ENCODE measurements around the gene ZNF708. TPM values are rescaled to one million over a fixed set of nuclear protein-coding genes. Genes with fewer than 3 reads are reported as not detected.
"Not testable (repeated sequence)": the region's sequence is repeated elsewhere in the genome, so short reads cannot be mapped to it uniquely, and the experiment has no call there.

ZNF708 gene
- total RNA-seq (9.9 and 11.7 TPM in 2 replicates), polyA plus RNA-seq (0.92 and 1.4 TPM in 2 replicates)

DNA sequence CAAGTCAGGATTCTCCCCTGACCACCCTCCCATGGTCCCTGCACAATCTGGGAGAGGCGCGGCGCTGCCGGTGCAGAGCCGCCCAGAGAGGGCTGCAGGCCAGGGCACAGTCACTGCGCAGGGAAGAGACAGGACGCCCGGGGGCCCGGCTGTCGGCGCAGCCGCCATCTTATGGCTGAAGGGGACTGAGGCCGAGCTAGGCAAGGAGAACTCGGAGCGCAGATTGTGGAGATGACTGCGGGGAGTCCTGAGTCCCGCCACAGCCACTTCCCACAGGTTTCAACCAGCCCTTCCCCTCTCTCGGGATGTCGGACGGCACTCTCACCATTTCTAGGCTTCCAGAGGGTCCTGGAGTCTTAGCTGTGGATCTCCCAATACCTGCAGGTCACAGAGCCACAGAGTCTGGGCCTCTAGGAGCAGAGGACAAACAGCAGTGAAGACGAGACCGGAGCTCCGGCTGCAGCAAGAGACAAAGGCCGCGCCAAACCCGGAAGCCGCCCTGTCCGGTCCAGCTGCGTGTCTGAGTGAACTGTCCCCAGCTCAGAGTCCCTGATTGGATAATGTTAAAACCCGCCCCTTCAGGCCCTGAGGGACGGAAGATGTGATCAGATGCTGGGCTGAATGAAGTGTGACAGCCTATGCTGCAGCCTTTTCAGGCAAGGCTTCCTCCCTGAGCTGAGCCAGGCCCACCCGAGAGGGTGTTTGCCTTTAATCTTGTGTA is at the start of gene ZNF708:
Gene ZNF708 (minus strand): TSS at position 526 of the 721 bp plus-strand sequence. CDS start 198 bp downstream, at position 328.
- TF ChIP-seq EZH2phosphoT487 (IDR thresholded peaks at IDR 0.05; ENCODE audit: low read depth, severe bottlenecking, unreplicated experiment) (no peak), CTCF (IDR thresholded peaks at IDR 0.05; ENCODE audit: poor library complexity) (no peak), EZH2 (IDR thresholded peaks at IDR 0.05; ENCODE audit: borderline replicate concordance) (no peak)
- Histone ChIP-seq H3K4me3 (peak within 1 kb of the TSS; percentile 74), H3K79me2 (peaks cover 47% of the 10 kb centered on the region), H2AFZ (peak within 1 kb of the TSS; percentile 50), H3K27me3 (no peaks in the 10 kb centered on the region), H3K36me3 (replicated peaks; ENCODE audit: insufficient read depth, low read depth) (no peaks in the 10 kb centered on the region), H3K27ac (peak within 1 kb of the TSS; percentile 98), H3K4me1 (ENCODE audit: insufficient read depth) (peaks cover 5% of the 10 kb centered on the region), H3K9me2 (replicated peaks; ENCODE audit: insufficient read depth) (no peaks in the 10 kb centered on the region), H3K9me3 (ENCODE audit: low read depth) (no peaks in the 10 kb centered on the region), H4K20me1 (ENCODE audit: insufficient read depth, poor library complexity, severe bottlenecking) (no peaks in the 10 kb centered on the region), H3K4me2 (peak within 1 kb of the TSS; percentile 82)
- WGBS (ENCODE audit: low lambda C conversion rate, missing lambda C conversion rate) = 35% methylated on average over 28 of the region's 32 CpGs
- DNase-seq (ENCODE audit: low spot score) = peak; percentile 87

GRCh38 chr19:21362291-21362690 is 33.1 kb upstream of the ZNF708 start:
- Histone ChIP-seq H3K79me2 (peaks cover 50% of the 10 kb centered on the region), H3K9me3 (ENCODE audit: low read depth) (peaks cover 11% of the 10 kb centered on the region), H3K4me1 (ENCODE audit: insufficient read depth) (peaks cover 4% of the 10 kb centered on the region), H3K27ac (no peak overlapping the region), H2AFZ (no peak overlapping the region), H4K20me1 (ENCODE audit: insufficient read depth, poor library complexity, severe bottlenecking) (no peaks in the 10 kb centered on the region), H3K36me3 (replicated peaks; ENCODE audit: insufficient read depth, low read depth) (peaks cover 12% of the 10 kb centered on the region), H3K4me2 (no peak overlapping the region), H3K4me3 (peak overlapping the region; percentile 13), H3K27me3 (no peaks in the 10 kb centered on the region), H3K9me2 (replicated peaks; ENCODE audit: insufficient read depth) (no peaks in the 10 kb centered on the region)
- no peak for TF ChIP-seq EZH2 (IDR thresholded peaks at IDR 0.05; ENCODE audit: borderline replicate concordance)
- 89% methylated on average over 3 of the region's 3 CpGs for WGBS (ENCODE audit: low lambda C conversion rate, missing lambda C conversion rate)
- no peak for DNase-seq (ENCODE audit: low spot score)

GRCh38 chr19:21358768-21359451 is 29.7 kb upstream of the ZNF708 start, which contains the start of gene ZNF738:
Gene ZNF738 (plus strand): TSS chr19:21359000. CDS start chr19:21359141, 141 bp downstream.
- Histone ChIP-seq H3K27me3 (no peaks in the 10 kb centered on the region), H3K4me2 (peak within 1 kb of the TSS; percentile 82), H3K4me1 (ENCODE audit: insufficient read depth) (peaks cover 4% of the 10 kb centered on the region), H3K27ac (peak within 1 kb of the TSS; percentile 93), H3K79me2 (peaks cover 40% of the 10 kb centered on the region), H4K20me1 (ENCODE audit: insufficient read depth, poor library complexity, severe bottlenecking) (no peaks in the 10 kb centered on the region), H3K9me3 (ENCODE audit: low read depth) (peaks cover 11% of the 10 kb centered on the region), H3K36me3 (replicated peaks; ENCODE audit: insufficient read depth, low read depth) (peaks cover 12% of the 10 kb centered on the region), H2AFZ (peak within 1 kb of the TSS; percentile 67), H3K9me2 (replicated peaks; ENCODE audit: insufficient read depth) (no peaks in the 10 kb centered on the region), H3K4me3 (peak within 1 kb of the TSS; percentile 79)
- peak; percentile 96 for DNase-seq (ENCODE audit: low spot score)
- TF ChIP-seq EZH2 (IDR thresholded peaks at IDR 0.05; ENCODE audit: borderline replicate concordance) = no peak
- TF ChIP-seq CTCF (IDR thresholded peaks at IDR 0.05; ENCODE audit: poor library complexity) = no peak
- TF ChIP-seq EZH2phosphoT487 (IDR thresholded peaks at IDR 0.05; ENCODE audit: low read depth, severe bottlenecking, unreplicated experiment) = no peak
- 1% methylated on average over 35 of the region's 36 CpGs for WGBS (ENCODE audit: low lambda C conversion rate, missing lambda C conversion rate)

DNA sequence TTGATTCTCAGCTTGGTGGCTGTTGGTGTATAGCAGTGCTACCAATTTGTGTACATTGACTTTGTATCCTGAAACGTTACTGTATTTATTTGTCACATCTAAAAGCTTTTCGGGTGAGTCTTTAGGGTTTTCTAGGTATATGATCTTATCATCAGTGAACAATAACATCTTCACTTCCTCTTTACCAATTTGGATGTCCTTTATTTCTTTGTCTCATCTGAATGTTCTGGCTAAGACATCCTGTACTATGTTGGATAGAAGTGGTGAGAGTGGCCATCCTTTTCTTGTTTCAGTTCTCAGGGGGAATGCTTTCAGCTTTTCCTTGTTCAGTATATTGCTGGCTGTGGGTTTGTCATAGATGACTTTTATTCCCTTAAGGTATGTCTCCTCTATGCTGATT is 23.6 kb upstream of the ZNF708 start:
- H3K4me2 ChIP-seq = no peak overlapping the region
- no peak for TF ChIP-seq CTCF (IDR thresholded peaks at IDR 0.05; ENCODE audit: poor library complexity)
- H3K4me3 ChIP-seq = no peak overlapping the region
- no peaks in the 10 kb centered on the region for H3K9me2 ChIP-seq (replicated peaks; ENCODE audit: insufficient read depth)
- no peaks in the 10 kb centered on the region for H3K36me3 ChIP-seq (replicated peaks; ENCODE audit: insufficient read depth, low read depth)
- WGBS (ENCODE audit: low lambda C conversion rate, missing lambda C conversion rate) = 59% methylated on average over 2 of the region's 2 CpGs
- no peaks in the 10 kb centered on the region for H3K27me3 ChIP-seq
- no peaks in the 10 kb centered on the region for H3K9me3 ChIP-seq (ENCODE audit: low read depth)
- H4K20me1 ChIP-seq (ENCODE audit: insufficient read depth, poor library complexity, severe bottlenecking) = no peaks in the 10 kb centered on the region
- H3K27ac ChIP-seq = no peak overlapping the region
- no peak for DNase-seq (ENCODE audit: low spot score)
- no peaks in the 10 kb centered on the region for H3K4me1 ChIP-seq (ENCODE audit: insufficient read depth)
- no peaks in the 10 kb centered on the region for H3K79me2 ChIP-seq
- H2AFZ ChIP-seq = no peak overlapping the region

DNA sequence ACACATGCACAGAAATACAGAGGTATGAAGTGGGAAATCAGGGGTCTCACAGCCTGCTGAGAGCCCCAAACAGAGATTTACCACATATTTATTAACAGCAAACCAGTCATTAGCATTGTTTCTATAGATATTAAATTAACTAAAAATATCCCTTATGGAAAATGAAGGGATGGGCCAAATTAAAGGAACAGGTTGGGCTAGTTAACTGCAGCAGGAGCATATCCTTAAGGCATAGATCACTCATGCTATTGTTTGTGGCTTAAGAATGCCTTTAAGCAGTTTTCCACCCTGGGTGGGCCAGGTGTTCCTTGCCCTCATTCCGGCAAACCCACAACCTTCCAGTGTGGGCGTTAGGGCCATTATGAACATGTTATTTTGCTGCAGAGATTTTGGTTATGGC is 15.6 kb upstream of the ZNF708 start:
- not testable (repeated sequence) for DNase-seq (ENCODE audit: low spot score); H3K4me2 ChIP-seq
- WGBS (ENCODE audit: low lambda C conversion rate, missing lambda C conversion rate) = 51% methylated on average over 2 of the region's 2 CpGs

More for the DNA sequence above, 15.6 kb upstream of the ZNF708 start:
- H3K4me1 ChIP-seq (ENCODE audit: insufficient read depth); H3K9me2 ChIP-seq (replicated peaks; ENCODE audit: insufficient read depth); H4K20me1 ChIP-seq (ENCODE audit: insufficient read depth, poor library complexity, severe bottlenecking); H3K4me3 ChIP-seq; H3K27ac ChIP-seq; H2AFZ ChIP-seq; H3K9me3 ChIP-seq (ENCODE audit: low read depth); H3K36me3 ChIP-seq (replicated peaks; ENCODE audit: insufficient read depth, low read depth); H3K27me3 ChIP-seq; H3K79me2 ChIP-seq: not testable (repeated sequence)
